Memory B cell (primary cell): Measurements from ENCODE around the gene CCDC183.
A peak's percentile ranks its signal among the peaks of the same experiment; 100 is the strongest.
"Not testable (repeated sequence)": the region's sequence is repeated elsewhere in the genome, so short reads cannot be mapped to it uniquely, and the experiment has no call there.

Experiments used
- ATAC-seq: fragments of 150-1000 bp; cut with Tn5 transposase; 2 replicates; pipeline ENCODE4 v1.10.0; 2021; ENCODE audit warnings: low read depth, mild to moderate bottlenecking, moderate library complexity
- DNase-seq, 2 donors: peaks; one replicate each; pipeline ENCODE4 v3.0.0; 2022; ENCODE audit warnings: low spot score in 2 of 2
- H3K27ac Mint-ChIP-seq: one replicate; pipeline ENCODE4 v1.8.0; 2022; ENCODE audit warnings: mild to moderate bottlenecking, moderate library complexity, mixed read lengths
- H3K27me3 Mint-ChIP-seq: one replicate; pipeline ENCODE4 v1.8.0; 2022; ENCODE audit warnings: mixed read lengths
- H3K36me3 Mint-ChIP-seq: one replicate; pipeline ENCODE4 v1.8.0; 2022; ENCODE audit warnings: mild to moderate bottlenecking, mixed read lengths
- H3K4me1 Mint-ChIP-seq: one replicate; pipeline ENCODE4 v1.8.0; 2022; ENCODE audit warnings: mixed read lengths
- H3K4me3 Mint-ChIP-seq: one replicate; pipeline ENCODE4 v1.8.0; 2022; ENCODE audit warnings: mild to moderate bottlenecking, moderate library complexity, mixed read lengths
- H3K9me3 Mint-ChIP-seq: one replicate; pipeline ENCODE4 v1.8.0; 2022; ENCODE audit warnings: mixed read lengths

Gene CCDC183

DNA sequence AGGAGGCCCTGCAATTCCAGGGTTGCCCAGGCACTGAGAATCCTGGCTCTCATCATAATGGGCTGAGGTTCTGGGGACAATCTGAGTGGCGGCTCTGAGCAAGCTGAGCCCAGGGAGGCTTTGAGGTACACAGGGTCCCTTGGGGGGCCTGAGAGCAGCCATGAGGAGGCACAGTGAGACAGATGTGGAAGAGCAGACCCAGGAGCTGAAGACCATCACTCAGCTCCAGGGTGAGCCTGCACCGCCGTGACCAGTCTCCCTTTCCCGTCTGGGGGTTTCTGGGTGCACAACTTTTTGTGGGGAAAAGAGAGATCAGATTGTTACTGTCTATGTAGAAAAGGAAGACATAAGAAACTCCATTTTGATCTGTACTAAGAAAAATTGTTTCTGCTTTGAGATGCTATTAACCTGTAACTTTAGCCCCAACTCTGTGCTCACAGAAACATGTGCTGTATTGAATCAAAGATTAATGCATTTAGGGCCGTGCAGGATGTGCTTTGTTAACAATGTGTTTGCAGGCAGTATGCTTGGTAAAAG lies at the start of gene CCDC183:
TSS of gene CCDC183 (plus strand) at position 101 of the 537 bp plus-strand sequence. CDS start at position 161, 60 bp downstream.
- H3K27ac Mint-ChIP-seq: no peak within 1 kb of the TSS
- no peaks in the 10 kb centered on the region for H3K9me3 Mint-ChIP-seq
- no peak within 1 kb of the TSS for H3K4me3 Mint-ChIP-seq
- H3K4me1 Mint-ChIP-seq: peaks cover 13% of the 10 kb centered on the region
- ATAC-seq (no peak), DNase-seq (no peak)
- no peaks in the 10 kb centered on the region for H3K27me3 Mint-ChIP-seq
- no peaks in the 10 kb centered on the region for H3K36me3 Mint-ChIP-seq

GRCh38 chr9:136746621-136747020 lies 49.5 kb upstream of the CCDC183 start:
- Mint-ChIP-seq H3K27me3 (no peaks in the 10 kb centered on the region), H3K9me3 (peaks cover 2% of the 10 kb centered on the region)
- no peak for ATAC-seq

DNA sequence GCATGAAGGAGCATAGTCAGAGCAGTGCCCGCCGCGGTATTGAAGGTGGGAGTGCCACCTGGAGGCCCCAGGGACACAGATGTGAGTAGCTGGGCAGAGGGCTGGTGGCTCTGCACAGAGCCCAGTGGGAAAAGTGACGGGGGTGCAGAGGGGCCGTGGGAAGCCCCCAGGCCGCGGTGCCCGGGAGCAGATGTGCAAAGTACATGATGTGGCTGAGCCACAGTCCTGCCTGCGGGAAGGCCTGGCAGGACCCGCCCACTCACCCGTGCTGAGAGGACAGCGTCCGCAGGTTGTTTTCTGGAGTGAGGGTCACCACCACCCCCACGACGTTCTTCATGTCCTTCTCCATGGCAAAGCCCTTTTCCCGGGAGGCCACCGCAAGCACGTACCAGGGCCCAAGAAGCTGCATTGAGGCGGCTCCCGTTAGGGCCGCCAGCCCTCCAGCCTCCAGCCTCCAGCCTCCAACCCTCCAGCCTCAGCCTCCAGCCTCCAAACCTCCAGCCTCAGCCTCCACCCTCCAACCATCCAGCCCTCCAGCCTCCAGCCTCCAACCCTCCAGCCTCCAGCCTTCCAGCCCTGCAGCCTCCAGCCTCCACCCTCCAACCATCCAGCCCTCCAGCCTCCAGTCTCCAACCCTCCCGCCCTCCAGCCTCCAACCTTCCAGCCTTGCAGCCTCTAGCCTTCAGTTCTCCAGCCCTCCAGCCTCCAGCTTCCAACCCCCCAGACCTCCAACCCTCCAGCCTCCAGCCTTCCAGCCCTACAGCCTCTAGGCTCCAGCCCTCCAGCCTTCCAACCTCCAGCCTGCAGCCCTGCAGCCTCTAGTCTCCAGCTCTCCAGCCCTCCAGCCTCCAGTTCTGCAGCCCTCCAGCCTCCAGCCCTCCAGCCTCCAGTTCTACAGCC lies 48.7 kb upstream of the CCDC183 start:
- no peak for ATAC-seq
- Mint-ChIP-seq H3K36me3 (peaks cover 2% of the 10 kb centered on the region), H3K4me1 (peaks cover 38% of the 10 kb centered on the region), H3K4me3 (no peak overlapping the region), H3K27me3 (no peaks in the 10 kb centered on the region), H3K9me3 (peaks cover 4% of the 10 kb centered on the region), H3K27ac (peak overlapping the region; percentile 72)
- DNase-seq: no peak

More at GRCh38 chr9:136746621-136747020, 49.5 kb upstream of the CCDC183 start:
- H3K36me3 Mint-ChIP-seq: peaks cover 1% of the 10 kb centered on the region
- no peak overlapping the region for H3K4me3 Mint-ChIP-seq
- H3K27ac Mint-ChIP-seq: no peak overlapping the region
- H3K4me1 Mint-ChIP-seq: peaks cover 38% of the 10 kb centered on the region
- DNase-seq: no peak

DNA sequence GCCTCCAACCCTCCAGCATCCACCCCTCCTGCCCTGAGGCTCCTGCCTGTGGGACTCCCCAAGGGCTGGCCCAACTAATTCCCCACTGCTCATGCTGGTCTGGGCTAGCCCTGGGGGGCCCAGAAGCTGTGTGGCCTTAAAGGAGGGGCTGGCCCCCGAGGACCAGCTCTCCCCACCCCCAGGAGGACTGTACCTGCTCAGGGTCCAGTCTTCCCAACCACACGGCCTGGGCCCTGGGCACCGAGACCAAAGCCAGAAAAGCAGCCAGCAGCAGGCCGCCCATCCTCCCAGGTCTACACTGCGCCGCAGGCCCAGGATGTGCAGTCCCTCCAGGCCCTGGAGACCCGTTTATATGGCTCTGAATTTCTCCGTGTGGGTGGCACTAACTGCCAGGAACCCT lies 47.9 kb upstream of the CCDC183 start, which contains the start of gene LCN6:
TSS of gene LCN6 (minus strand) at position 325 of the 400 bp plus-strand sequence. CDS start at position 283, 42 bp downstream.
- peaks cover 5% of the 10 kb centered on the region for H3K36me3 Mint-ChIP-seq
- peak within 1 kb of the TSS; percentile 49 for H3K4me3 Mint-ChIP-seq
- H3K27me3 Mint-ChIP-seq: no peaks in the 10 kb centered on the region
- peak within 1 kb of the TSS; percentile 90 for H3K27ac Mint-ChIP-seq
- DNase-seq (no peak), ATAC-seq (no peak)
- H3K9me3 Mint-ChIP-seq: peaks cover 7% of the 10 kb centered on the region
- H3K4me1 Mint-ChIP-seq: peaks cover 36% of the 10 kb centered on the region

- peak; percentile 2 for ATAC-seq
- H3K4me1 Mint-ChIP-seq: peaks cover 34% of the 10 kb centered on the region
- no peaks in the 10 kb centered on the region for H3K27me3 Mint-ChIP-seq
- DNase-seq: no peak
- peaks cover 7% of the 10 kb centered on the region for H3K9me3 Mint-ChIP-seq
- H3K36me3 Mint-ChIP-seq: peaks cover 5% of the 10 kb centered on the region
- H3K4me3 Mint-ChIP-seq: peak overlapping the region; percentile 49
- peak overlapping the region; percentile 90 for H3K27ac Mint-ChIP-seq
These were observed 47.2 kb upstream of the CCDC183 start for GRCh38 chr9:136748666-136749611.

DNA sequence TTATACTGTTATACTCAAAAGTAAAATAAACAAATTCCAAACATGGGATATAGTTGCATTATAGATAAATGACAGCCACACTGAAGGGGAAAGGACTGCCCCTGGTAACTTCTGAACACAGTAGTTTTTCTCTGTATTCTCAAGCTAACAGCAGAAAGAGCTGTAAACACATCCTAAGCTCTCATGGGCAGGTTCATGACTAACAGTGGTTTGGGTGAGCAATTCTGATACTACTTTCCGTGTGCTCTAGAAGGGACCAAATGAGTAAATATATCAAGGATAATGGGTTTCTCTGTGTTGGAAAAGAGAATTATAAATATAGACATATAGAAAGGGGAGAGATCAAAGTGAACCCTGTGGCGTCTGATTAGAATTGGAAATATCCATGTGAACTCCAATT lies 45.6 kb upstream of the CCDC183 start:
- H3K4me3 Mint-ChIP-seq: no peak overlapping the region
- peak overlapping the region; percentile 90 for H3K27ac Mint-ChIP-seq
- H3K4me1 Mint-ChIP-seq: peaks cover 32% of the 10 kb centered on the region

DNA sequence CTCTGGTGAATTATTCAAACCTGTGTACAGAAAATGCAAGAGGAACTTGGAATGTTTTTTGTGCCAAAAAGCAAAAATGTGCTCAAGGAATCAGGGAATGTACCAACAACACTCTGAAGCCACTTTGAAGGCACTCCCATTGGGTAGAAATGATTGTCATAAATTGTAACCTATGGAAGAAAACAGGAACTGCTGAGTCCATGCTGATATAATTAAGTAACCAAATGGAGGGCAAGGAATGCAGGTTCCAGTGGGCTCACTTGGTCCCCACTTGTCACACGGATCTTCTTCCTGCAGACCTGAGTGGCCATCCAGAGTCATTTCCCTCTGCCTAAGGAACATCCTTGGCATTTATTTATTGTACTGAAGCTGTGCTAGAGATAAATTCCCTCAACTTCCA lies 44.9 kb upstream of the CCDC183 start:
- H3K9me3 Mint-ChIP-seq: peaks cover 7% of the 10 kb centered on the region
- ATAC-seq (no peak), DNase-seq (no peak)
- peaks cover 5% of the 10 kb centered on the region for H3K36me3 Mint-ChIP-seq
- peaks cover 36% of the 10 kb centered on the region for H3K4me1 Mint-ChIP-seq
- H3K27ac Mint-ChIP-seq: peak overlapping the region; percentile 90
- H3K27me3 Mint-ChIP-seq: no peaks in the 10 kb centered on the region
- H3K4me3 Mint-ChIP-seq: peak overlapping the region; percentile 29

More for the DNA sequence above, 45.6 kb upstream of the CCDC183 start:
- no peak for DNase-seq
- Mint-ChIP-seq H3K27me3 (no peaks in the 10 kb centered on the region), H3K9me3 (peaks cover 7% of the 10 kb centered on the region), H3K36me3 (peaks cover 5% of the 10 kb centered on the region)
- ATAC-seq: no peak

DNA sequence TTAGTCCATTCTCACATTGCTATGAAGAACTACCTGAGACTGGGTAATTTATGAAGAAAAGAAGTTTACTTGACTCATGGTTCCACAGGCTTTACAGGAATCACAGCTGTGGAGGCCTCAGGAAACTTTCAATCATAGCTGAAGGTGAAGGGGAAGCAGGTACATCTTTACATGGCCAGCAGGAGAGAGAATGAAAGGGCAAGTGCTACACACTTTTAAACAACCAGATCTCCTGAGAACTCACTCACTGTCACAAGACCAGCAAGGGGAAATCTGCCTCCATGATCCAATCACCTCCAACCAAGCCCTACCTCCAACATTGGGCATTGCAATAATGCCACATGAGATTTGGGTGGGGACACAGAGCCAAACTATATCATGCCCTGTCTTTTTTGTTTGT lies 44.3 kb upstream of the CCDC183 start:
- peaks cover 7% of the 10 kb centered on the region for H3K9me3 Mint-ChIP-seq
- peaks cover 36% of the 10 kb centered on the region for H3K4me1 Mint-ChIP-seq

GRCh38 chr9:136753371-136754058 lies 42.6 kb upstream of the CCDC183 start:
- ATAC-seq: no peak
- no peaks in the 10 kb centered on the region for H3K27me3 Mint-ChIP-seq
- H3K4me3 Mint-ChIP-seq: no peak overlapping the region
- H3K36me3 Mint-ChIP-seq: peaks cover 5% of the 10 kb centered on the region
- DNase-seq: no peak
- H3K4me1 Mint-ChIP-seq: peaks cover 26% of the 10 kb centered on the region
- H3K9me3 Mint-ChIP-seq: peaks cover 7% of the 10 kb centered on the region
- no peak overlapping the region for H3K27ac Mint-ChIP-seq

More for the DNA sequence above, 44.3 kb upstream of the CCDC183 start:
- Mint-ChIP-seq H3K27me3 (no peaks in the 10 kb centered on the region), H3K4me3 (no peak overlapping the region), H3K27ac (no peak overlapping the region), H3K36me3 (peaks cover 5% of the 10 kb centered on the region)
- DNase-seq (no peak), ATAC-seq (no peak)

GRCh38 chr9:136754059-136754572 lies 42.0 kb upstream of the CCDC183 start:
- Mint-ChIP-seq H3K27me3 (no peaks in the 10 kb centered on the region), H3K36me3 (peaks cover 5% of the 10 kb centered on the region), H3K9me3 (peaks cover 7% of the 10 kb centered on the region), H3K4me1 (peaks cover 21% of the 10 kb centered on the region), H3K27ac (no peak overlapping the region), H3K4me3 (no peak overlapping the region)
- ATAC-seq (no peak), DNase-seq (no peak)

- DNase-seq: no peak
- Mint-ChIP-seq H3K9me3 (peaks cover 7% of the 10 kb centered on the region), H3K27me3 (no peaks in the 10 kb centered on the region), H3K27ac (no peak overlapping the region), H3K36me3 (peaks cover 5% of the 10 kb centered on the region), H3K4me1 (peaks cover 20% of the 10 kb centered on the region), H3K4me3 (no peak overlapping the region)
- no peak for ATAC-seq
These were observed 41.4 kb upstream of the CCDC183 start for GRCh38 chr9:136754626-136755301.

GRCh38 chr9:136755302-136756133 lies 40.6 kb upstream of the CCDC183 start:
- H3K4me1 Mint-ChIP-seq: peaks cover 14% of the 10 kb centered on the region
- DNase-seq, H3K4me3 Mint-ChIP-seq, H3K27ac Mint-ChIP-seq, H3K36me3 Mint-ChIP-seq, H3K9me3 Mint-ChIP-seq, H3K27me3 Mint-ChIP-seq, ATAC-seq: not testable (repeated sequence)
